ENCODE measurements around the gene HOXB8.

GRCh38 chr17:48606892-48607614, 8.0 kb downstream of the HOXB8 start:
- TF ChIP-seq, protein P1, sequence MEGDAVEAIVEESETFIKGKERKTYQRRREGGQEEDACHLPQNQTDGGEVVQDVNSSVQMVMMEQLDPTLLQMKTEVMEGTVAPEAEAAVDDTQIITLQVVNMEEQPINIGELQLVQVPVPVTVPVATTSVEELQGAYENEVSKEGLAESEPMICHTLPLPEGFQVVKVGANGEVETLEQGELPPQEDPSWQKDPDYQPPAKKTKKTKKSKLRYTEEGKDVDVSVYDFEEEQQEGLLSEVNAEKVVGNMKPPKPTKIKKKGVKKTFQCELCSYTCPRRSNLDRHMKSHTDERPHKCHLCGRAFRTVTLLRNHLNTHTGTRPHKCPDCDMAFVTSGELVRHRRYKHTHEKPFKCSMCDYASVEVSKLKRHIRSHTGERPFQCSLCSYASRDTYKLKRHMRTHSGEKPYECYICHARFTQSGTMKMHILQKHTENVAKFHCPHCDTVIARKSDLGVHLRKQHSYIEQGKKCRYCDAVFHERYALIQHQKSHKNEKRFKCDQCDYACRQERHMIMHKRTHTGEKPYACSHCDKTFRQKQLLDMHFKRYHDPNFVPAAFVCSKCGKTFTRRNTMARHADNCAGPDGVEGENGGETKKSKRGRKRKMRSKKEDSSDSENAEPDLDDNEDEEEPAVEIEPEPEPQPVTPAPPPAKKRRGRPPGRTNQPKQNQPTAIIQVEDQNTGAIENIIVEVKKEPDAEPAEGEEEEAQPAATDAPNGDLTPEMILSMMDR (conservative IDR thresholded peaks at IDR 0.05; ENCODE audit: low read depth, low read length), result no peak
- no peak for TF ChIP-seq EZH2 (IDR thresholded peaks at IDR 0.05; ENCODE audit: low read length, unreplicated experiment)
- no peak for TF ChIP-seq EZH2phosphoT487 (IDR thresholded peaks at IDR 0.05; ENCODE audit: borderline replicate concordance, low read length)

All from PC-3 (cell line).